ENCODE measurements around the gene KRTAP19-8.
A peak's percentile ranks its signal among the peaks of the same experiment; 100 is the strongest.

KRTAP19-8 gene

GRCh38 chr21:31038376-31038775 lies at the start of gene KRTAP19-8:
Gene KRTAP19-8, minus strand, starts transcription at chr21:31038476. Its CDS starts 33 bp downstream, at chr21:31038443.
- DNase-seq (ENCODE audit: low read depth): no peak
- no peak for TF ChIP-seq CTCF (IDR thresholded peaks at IDR 0.05; ENCODE audit: low read depth, low read length, missing control alignments)
- H3K4me3 ChIP-seq (ENCODE audit: low read depth, low read length): no peak within 1 kb of the TSS

- H3K4me3 ChIP-seq (ENCODE audit: low read depth, low read length): no peak overlapping the region
- no peak for TF ChIP-seq CTCF (IDR thresholded peaks at IDR 0.05; ENCODE audit: low read depth, low read length, missing control alignments)
- DNase-seq (ENCODE audit: low read depth): no peak
These were observed 49.6 kb upstream of the KRTAP19-8 start for GRCh38 chr21:31087639-31088473.

GRCh38 chr21:31084689-31085088 lies 46.4 kb upstream of the KRTAP19-8 start:
- TF ChIP-seq CTCF (IDR thresholded peaks at IDR 0.05; ENCODE audit: low read depth, low read length, missing control alignments): no peak
- no peak for DNase-seq (ENCODE audit: low read depth)
- H3K4me3 ChIP-seq (ENCODE audit: low read depth, low read length): no peak overlapping the region

GRCh38 chr21:31078796-31079195 lies 40.5 kb upstream of the KRTAP19-8 start:
- peak; percentile 30 for DNase-seq (ENCODE audit: low read depth)
- H3K4me3 ChIP-seq (ENCODE audit: low read depth, low read length): no peak overlapping the region
- no peak for TF ChIP-seq CTCF (IDR thresholded peaks at IDR 0.05; ENCODE audit: low read depth, low read length, missing control alignments)

- TF ChIP-seq CTCF (IDR thresholded peaks at IDR 0.05; ENCODE audit: low read depth, low read length, missing control alignments): no peak
- H3K4me3 ChIP-seq (ENCODE audit: low read depth, low read length): no peak overlapping the region
- DNase-seq (ENCODE audit: low read depth): no peak
These were observed 39.9 kb upstream of the KRTAP19-8 start for GRCh38 chr21:31078216-31078615.

- no peak for TF ChIP-seq CTCF (IDR thresholded peaks at IDR 0.05; ENCODE audit: low read depth, low read length, missing control alignments)
- no peak for DNase-seq (ENCODE audit: low read depth)
- no peak overlapping the region for H3K4me3 ChIP-seq (ENCODE audit: low read depth, low read length)
These were observed 37.6 kb upstream of the KRTAP19-8 start for GRCh38 chr21:31075848-31076247.

GRCh38 chr21:31072533-31072932 lies 34.3 kb upstream of the KRTAP19-8 start:
- no peak overlapping the region for H3K4me3 ChIP-seq (ENCODE audit: low read depth, low read length)
- no peak for TF ChIP-seq CTCF (IDR thresholded peaks at IDR 0.05; ENCODE audit: low read depth, low read length, missing control alignments)
- DNase-seq (ENCODE audit: low read depth): no peak

Data from GM12864 (cell line).